HG03520 (cell line): ENCODE results near the gene GOLM1.

Source experiments
- ATAC-seq: cut with Tn5 transposase; IDR thresholded peaks from one replicate; pipeline ENCODE4 v1.9.1; 2021; ENCODE audit warnings: mild to moderate bottlenecking, moderate library complexity; ENCODE audit not compliant: unreplicated experiment

Gene GOLM1

GRCh38 chr9:86046930-86047341, 52.4 kb downstream of the GOLM1 start:
- no peak for ATAC-seq

GRCh38 chr9:86046071-86046636, 53.2 kb downstream of the GOLM1 start:
- no peak for ATAC-seq

- ATAC-seq: no peak
Measured at GRCh38 chr9:86045654-86046053, 53.7 kb downstream of the GOLM1 start.

- no peak for ATAC-seq
Measured at GRCh38 chr9:86043999-86044398, 55.4 kb downstream of the GOLM1 start.

- no peak for ATAC-seq
Measured at GRCh38 chr9:86043586-86043985, 55.8 kb downstream of the GOLM1 start.

GRCh38 chr9:86042199-86042978, 57.0 kb downstream of the GOLM1 start:
- ATAC-seq: no peak

GRCh38 chr9:86041311-86041741, 58.0 kb downstream of the GOLM1 start:
- no peak for ATAC-seq

- ATAC-seq: no peak
Measured at GRCh38 chr9:86040861-86041155, 58.5 kb downstream of the GOLM1 start.

- ATAC-seq: no peak
Measured at GRCh38 chr9:86039991-86040860, 59.1 kb downstream of the GOLM1 start.

- ATAC-seq: no peak
Measured at GRCh38 chr9:86036555-86036954, 62.8 kb downstream of the GOLM1 start.

- no peak for ATAC-seq
Measured at GRCh38 chr9:86035827-86036440, 63.4 kb downstream of the GOLM1 start.

- no peak for ATAC-seq
Measured at GRCh38 chr9:86034863-86035734, 64.3 kb downstream of the GOLM1 start.

- no peak for ATAC-seq
Measured at GRCh38 chr9:86027767-86028166, 71.6 kb downstream of the GOLM1 start.

GRCh38 chr9:86022687-86023266, 76.6 kb downstream of the GOLM1 start:
- no peak for ATAC-seq

GRCh38 chr9:86021166-86021565, 78.2 kb downstream of the GOLM1 start:
- ATAC-seq: no peak

- ATAC-seq: no peak
Measured at GRCh38 chr9:86020731-86021130, 78.6 kb downstream of the GOLM1 start.

GRCh38 chr9:86009133-86009532, 90.2 kb downstream of the GOLM1 start:
- ATAC-seq: no peak

- ATAC-seq: no peak
Measured at GRCh38 chr9:86005253-86005775, 94.0 kb downstream of the GOLM1 start.

GRCh38 chr9:85995599-85995998, 103.8 kb downstream of the GOLM1 start:
- ATAC-seq: no peak

GRCh38 chr9:85995097-85995496, 104.3 kb downstream of the GOLM1 start:
- no peak for ATAC-seq
